MCF 10A (cell line): ENCODE results near the gene LRRIQ4. TPM values are rescaled to one million over a fixed set of nuclear protein-coding genes. Genes with fewer than 3 reads are reported as not detected.

Experiments
- BruUV-seq: library from RNA; stranded (reverse); fragments of 400-500 nt; replicated peaks from 2 replicates; lab custom pipeline; 2021; lab: Mats Ljungman, UMichigan
- CTCF ChIA-PET: fragments of 300-600 bp; sonication (Branson Sonifier 250); formaldehyde crosslinking; extraction: SDS; loops from one replicate; lab custom pipeline; 2021; ENCODE audit warnings: antibody characterized with exemption, inconsistent platforms; lab: Yijun Ruan, JAX
- POLR2A ChIA-PET: fragments of 300-600, 350-650 bp; sonication (Branson Sonifier 250); formaldehyde crosslinking; extraction: SDS; loops from one replicate; lab custom pipeline; 2020; ENCODE audit warnings: antibody characterized with exemption, inconsistent platforms; lab: Yijun Ruan, JAX
- DNase-seq: peaks from one replicate; pipeline ENCODE4 v3.0.0-alpha.2; 2018; ENCODE audit not compliant: unreplicated experiment
- H3K27ac Mint-ChIP-seq: one replicate; pipeline ENCODE4 v1.8.0; 2022; ENCODE audit warnings: mild to moderate bottlenecking, low read depth, mixed read lengths; ENCODE audit not compliant: unreplicated experiment
- H3K27me3 Mint-ChIP-seq: one replicate; pipeline ENCODE4 v1.8.0; 2022; ENCODE audit warnings: mixed read lengths; ENCODE audit not compliant: insufficient read depth, unreplicated experiment
- H3K36me3 Mint-ChIP-seq: one replicate; pipeline ENCODE4 v1.8.0; 2022; ENCODE audit warnings: mild to moderate bottlenecking, moderate library complexity, mixed read lengths; ENCODE audit not compliant: insufficient read depth, unreplicated experiment
- H3K4me1 Mint-ChIP-seq: one replicate; pipeline ENCODE4 v1.8.0; 2022; ENCODE audit warnings: mixed read lengths; ENCODE audit not compliant: insufficient read depth, unreplicated experiment
- H3K4me3 Mint-ChIP-seq: one replicate; pipeline ENCODE4 v1.8.0; 2022; ENCODE audit warnings: mild to moderate bottlenecking, moderate library complexity, mixed read lengths; ENCODE audit not compliant: unreplicated experiment
- H3K9me3 Mint-ChIP-seq: one replicate; pipeline ENCODE4 v1.8.0; 2022; ENCODE audit warnings: mixed read lengths; ENCODE audit not compliant: unreplicated experiment
- intact Hi-C: fragments of 100-400 bp; cut with micrococcal nuclease; formaldehyde crosslinking; loops from 2 replicates; pipeline ENCODE4 v1.14.1; 2022
- total RNA-seq: library from RNA; stranded (reverse); gene quantifications from 2 replicates; pipeline ENCODE4 v1.2.3, GENCODE V29; 2022
- TF ChIP-seq, protein P1 (sequence below): fragments of 200-600 bp; IDR thresholded peaks from one replicate; pipeline ENCODE4 v1.8.0; 2022; ENCODE audit warnings: antibody characterized with exemption, mild to moderate bottlenecking; ENCODE audit not compliant: unreplicated experiment

Gene LRRIQ4
- total RNA-seq, 1 experiment from 2014 or later, result not detected

DNA sequence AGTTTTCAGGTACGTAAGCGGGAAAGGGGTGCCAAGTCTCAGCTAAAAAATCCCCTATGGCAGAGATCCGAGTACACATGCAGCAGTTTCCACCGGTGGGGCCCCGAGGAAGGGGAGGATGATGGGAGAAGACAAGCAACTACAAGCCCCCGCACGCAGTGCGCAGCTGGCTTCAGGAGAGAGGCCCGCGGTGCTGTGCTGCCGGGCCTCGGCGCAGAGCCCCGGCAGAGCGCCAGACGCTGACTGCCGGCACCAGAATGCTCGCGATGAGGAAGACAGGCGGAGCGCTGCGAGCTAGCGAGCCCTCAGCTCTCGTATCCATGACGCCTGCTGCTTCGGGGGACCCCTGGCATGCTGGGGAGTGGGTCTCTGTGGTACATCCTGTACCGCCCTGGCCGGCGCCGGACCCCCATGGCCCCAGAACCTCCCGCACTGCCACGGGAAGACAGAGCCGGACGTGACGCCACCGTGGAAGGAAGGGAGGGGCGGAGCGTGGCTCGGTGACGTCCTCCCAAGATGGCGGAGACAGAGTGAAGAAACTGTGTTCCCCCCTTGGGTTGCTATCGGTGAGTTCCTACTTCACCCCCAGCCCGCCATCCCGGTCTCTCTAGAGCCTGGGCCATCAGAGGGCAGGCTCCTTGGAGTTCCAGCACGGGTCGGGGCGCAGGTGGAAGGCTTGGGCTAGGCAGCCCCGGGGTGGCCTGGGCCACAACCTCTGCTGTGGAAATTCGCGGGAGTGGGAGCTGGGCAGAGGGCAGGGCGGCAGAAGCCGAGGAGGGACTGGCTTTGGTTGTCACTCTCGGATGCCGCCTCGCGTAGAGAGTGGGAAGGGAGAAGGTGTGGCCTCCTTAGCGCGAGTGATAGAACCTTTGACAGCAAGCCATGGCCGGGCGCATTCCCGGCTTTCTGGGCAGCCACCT lies 39.5 kb upstream of the LRRIQ4 start, which contains the start of gene MYNN:
TSS of gene MYNN (plus strand) at position 500 of the 920 bp plus-strand sequence. CDS start 900 bp downstream, outside the sequence.
- H3K27ac Mint-ChIP-seq, result peak within 1 kb of the TSS; percentile 99
- peak; percentile 87 for DNase-seq
- intact Hi-C loops, result loop anchor here (1.0 to 5.0 kb wide), 4 partner anchors 10 to 1039 kb away; partner anchors contain the start of gene SEC62
- ChIA-PET CTCF (interaction anchor here (0.6 to 2.5 kb wide), 7 partner anchors 10 to 746 kb away, joined by 3 to 14 read pairs (median 3); partner anchors contain the start of gene TERC), POLR2A (interaction anchor here (0.6 to 3.5 kb wide), 32 partner anchors 10 to 1684 kb away, joined by 3 to 50 read pairs (median 4); partner anchors contain the start of genes PRKCI, SEC62 and TERC)
- H3K4me1 Mint-ChIP-seq, result peaks cover 4% of the 10 kb centered on the region
- no peaks in the 10 kb centered on the region for H3K27me3 Mint-ChIP-seq
- BruUV-seq, result TSS peak; percentile 83
- H3K36me3 Mint-ChIP-seq, result peaks cover 58% of the 10 kb centered on the region
- no peaks in the 10 kb centered on the region for H3K9me3 Mint-ChIP-seq
- TF ChIP-seq, protein P1, sequence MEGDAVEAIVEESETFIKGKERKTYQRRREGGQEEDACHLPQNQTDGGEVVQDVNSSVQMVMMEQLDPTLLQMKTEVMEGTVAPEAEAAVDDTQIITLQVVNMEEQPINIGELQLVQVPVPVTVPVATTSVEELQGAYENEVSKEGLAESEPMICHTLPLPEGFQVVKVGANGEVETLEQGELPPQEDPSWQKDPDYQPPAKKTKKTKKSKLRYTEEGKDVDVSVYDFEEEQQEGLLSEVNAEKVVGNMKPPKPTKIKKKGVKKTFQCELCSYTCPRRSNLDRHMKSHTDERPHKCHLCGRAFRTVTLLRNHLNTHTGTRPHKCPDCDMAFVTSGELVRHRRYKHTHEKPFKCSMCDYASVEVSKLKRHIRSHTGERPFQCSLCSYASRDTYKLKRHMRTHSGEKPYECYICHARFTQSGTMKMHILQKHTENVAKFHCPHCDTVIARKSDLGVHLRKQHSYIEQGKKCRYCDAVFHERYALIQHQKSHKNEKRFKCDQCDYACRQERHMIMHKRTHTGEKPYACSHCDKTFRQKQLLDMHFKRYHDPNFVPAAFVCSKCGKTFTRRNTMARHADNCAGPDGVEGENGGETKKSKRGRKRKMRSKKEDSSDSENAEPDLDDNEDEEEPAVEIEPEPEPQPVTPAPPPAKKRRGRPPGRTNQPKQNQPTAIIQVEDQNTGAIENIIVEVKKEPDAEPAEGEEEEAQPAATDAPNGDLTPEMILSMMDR, result no peak
- peak within 1 kb of the TSS; percentile 94 for H3K4me3 Mint-ChIP-seq

DNA sequence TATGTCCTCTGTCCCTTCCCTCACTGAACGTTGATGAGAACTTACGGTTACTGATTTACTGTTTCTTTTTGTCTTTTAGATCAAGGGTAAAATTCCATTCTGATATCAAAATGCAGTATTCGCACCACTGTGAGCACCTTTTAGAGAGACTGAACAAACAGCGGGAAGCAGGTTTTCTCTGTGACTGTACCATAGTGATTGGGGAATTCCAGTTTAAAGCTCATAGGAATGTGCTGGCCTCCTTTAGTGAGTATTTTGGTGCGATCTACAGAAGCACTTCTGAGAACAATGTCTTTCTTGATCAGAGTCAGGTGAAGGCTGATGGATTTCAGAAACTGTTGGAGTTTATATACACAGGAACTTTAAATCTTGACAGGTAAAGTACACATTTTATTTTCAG lies 38.5 kb upstream of the LRRIQ4 start:
- intact Hi-C loops, result loop anchor here (5.0 kb wide), 2 partner anchors 627 to 1038 kb away; no protein-coding TSS in a partner anchor
- Mint-ChIP-seq H3K9me3 (no peaks in the 10 kb centered on the region), H3K4me3 (peak overlapping the region; percentile 94), H3K27ac (peak overlapping the region; percentile 99), H3K36me3 (peaks cover 68% of the 10 kb centered on the region), H3K27me3 (no peaks in the 10 kb centered on the region), H3K4me1 (peaks cover 4% of the 10 kb centered on the region)
- no peak for DNase-seq
- ChIA-PET CTCF (interaction anchor here (0.5 to 2.5 kb wide), 3 partner anchors 11 to 651 kb away, joined by 3 to 14 read pairs (median 3); partner anchors contain the start of gene TERC), POLR2A (interaction anchor here (0.9 to 3.5 kb wide), 10 partner anchors 9 to 733 kb away, joined by 3 to 50 read pairs (median 5); partner anchors contain the start of gene TERC)
- BruUV-seq, result TSS peak; percentile 22
- TF ChIP-seq, protein P1, result no peak

DNA sequence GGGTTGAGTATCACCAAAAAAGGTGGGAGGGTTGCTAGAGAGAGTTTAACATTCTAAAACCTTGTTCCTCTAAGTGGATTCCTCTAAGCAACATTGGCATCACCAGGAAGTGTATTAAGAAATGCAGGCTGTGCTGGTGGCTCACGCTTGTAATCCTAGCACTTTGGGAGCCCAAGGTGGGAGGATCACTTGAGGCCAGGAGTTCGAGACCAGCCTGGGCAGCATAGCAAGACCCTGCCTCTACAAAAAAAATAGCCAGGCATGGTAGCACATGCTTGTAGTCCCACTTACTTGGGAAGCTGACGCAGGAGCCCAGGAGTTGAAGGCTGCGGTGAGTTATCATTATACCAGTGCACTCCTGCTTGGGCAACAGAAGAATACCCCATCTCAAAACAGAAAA lies 34.8 kb upstream of the LRRIQ4 start:
- peaks cover 89% of the 10 kb centered on the region for H3K36me3 Mint-ChIP-seq
- intact Hi-C loops, result no loop called here
- no peak for DNase-seq
- no TSS peak for BruUV-seq
- POLR2A ChIA-PET, result no interaction called here
- H3K27ac Mint-ChIP-seq, result peak overlapping the region; percentile 19
- H3K9me3 Mint-ChIP-seq, result no peaks in the 10 kb centered on the region
- TF ChIP-seq, protein P1, result no peak
- no peak overlapping the region for H3K4me3 Mint-ChIP-seq
- CTCF ChIA-PET, result interaction anchor here (1.0 kb wide), 1 partner anchor 15 kb away, joined by 3 read pairs; no protein-coding TSS in a partner anchor
- H3K27me3 Mint-ChIP-seq, result no peaks in the 10 kb centered on the region
- H3K4me1 Mint-ChIP-seq, result peaks cover 13% of the 10 kb centered on the region
